AG09319 (cell line): Measurements from ENCODE around the gene STK32B.

Source experiments
- DNase-seq: peaks from one replicate; pipeline ENCODE4 v3.0.0-alpha.2; 2010; ENCODE audit warnings: low read depth; ENCODE audit errors: extremely low read depth
- CTCF ChIP-seq: IDR thresholded peaks from 2 replicates; pipeline ENCODE4 v1.5.1; 2011; ENCODE audit warnings: low read depth, mild to moderate bottlenecking, inconsistent platforms, low read length, moderate library complexity

The STK32B gene

GRCh38 chr4:5488413-5488812 lies 437.1 kb downstream of the STK32B start:
- DNase-seq, result no peak
- no peak for TF ChIP-seq CTCF

- no peak for TF ChIP-seq CTCF
Measured at GRCh38 chr4:5489260-5489659, 438.0 kb downstream of the STK32B start.

GRCh38 chr4:5497489-5497888 lies 446.2 kb downstream of the STK32B start:
- TF ChIP-seq CTCF, result no peak
- DNase-seq, result no peak

More at GRCh38 chr4:5489260-5489659, 438.0 kb downstream of the STK32B start:
- no peak for DNase-seq

GRCh38 chr4:5500165-5500564 lies 448.9 kb downstream of the STK32B start:
- no peak for TF ChIP-seq CTCF

GRCh38 chr4:5503336-5503936 lies 452.2 kb downstream of the STK32B start:
- DNase-seq, result no peak
- TF ChIP-seq CTCF, result no peak

More at GRCh38 chr4:5500165-5500564, 448.9 kb downstream of the STK32B start:
- DNase-seq, result no peak

GRCh38 chr4:5504486-5504885 lies 453.2 kb downstream of the STK32B start:
- DNase-seq, result no peak

GRCh38 chr4:5510504-5510903 lies 459.2 kb downstream of the STK32B start:
- DNase-seq, result no peak
- no peak for TF ChIP-seq CTCF

More at GRCh38 chr4:5504486-5504885, 453.2 kb downstream of the STK32B start:
- TF ChIP-seq CTCF, result no peak
